ENCODE results near the gene CDKL1.

GRCh38 chr14:50371546-50371945, 25.1 kb downstream of the CDKL1 start:
- TF ChIP-seq EZH2 (IDR thresholded peaks at IDR 0.05; ENCODE audit: insufficient read depth, low read length) (no peak), CTCF (IDR thresholded peaks at IDR 0.05; ENCODE audit: insufficient read depth, low read depth, low read length) (no peak)

Measured in astrocyte (in vitro differentiated cells and primary cell).